H1 (cell line): ENCODE measurements around the gene WNT9B. TPM values are rescaled to one million over a fixed set of nuclear protein-coding genes. Genes with fewer than 3 reads are reported as not detected.

ENCODE experiments used
- CTCF ChIA-PET: fragments of 300-600 bp; sonication (Branson Sonifier 250); formaldehyde crosslinking; loops from one replicate; lab custom pipeline; 2021; ENCODE audit not compliant: partially characterized antibody; lab: Charles Lee
- POLR2A ChIA-PET: fragments of 300-600 bp; sonication (Branson Sonifier 250); formaldehyde crosslinking; loops from one replicate; lab custom pipeline; 2021; ENCODE audit warnings: inconsistent platforms; ENCODE audit not compliant: partially characterized antibody; lab: Charles Lee
- DNase-seq, 2 experiments: peaks; one replicate each; pipeline versions ENCODE4 v3.0.0 to v3.0.0-alpha.2; 2010 to 2022; ENCODE audit warnings: low spot score in 2 of 2, low read depth in 1 of 2, mixed read lengths in 1 of 2
- FAIRE-seq: peaks from 2 replicates; lab custom pipeline; 2011; peaks lifted over from hg19 to GRCh38; lab: Jason Lieb, UNC
- H2AFZ ChIP-seq: 2 replicates; pipeline ENCODE4 v1.8.1; 2012; ENCODE audit warnings: low read length, inconsistent platforms
- H2AK5ac ChIP-seq: 2 replicates; pipeline ENCODE4 v1.6.1; 2013; ENCODE audit warnings: low read depth, low read length
- H2BK120ac ChIP-seq: replicated peaks from 2 replicates; pipeline ENCODE3; 2013; ENCODE audit warnings: low read depth, low read length, inconsistent platforms
- H2BK12ac ChIP-seq: 2 replicates; pipeline ENCODE4 v1.6.1; 2013; ENCODE audit warnings: low read depth, low read length
- H2BK15ac ChIP-seq: 2 replicates; pipeline ENCODE4 v1.6.1; 2013; ENCODE audit warnings: low read length
- H2BK20ac ChIP-seq: 2 replicates; pipeline ENCODE4 v1.6.1; 2013; ENCODE audit warnings: low read length
- H2BK5ac ChIP-seq: 2 replicates; pipeline ENCODE4 v1.6.1; 2013; ENCODE audit warnings: low read depth, low read length
- H3K14ac ChIP-seq: 2 replicates; pipeline ENCODE4 v1.6.1; 2013; ENCODE audit warnings: inconsistent platforms; ENCODE audit not compliant: insufficient read length
- H3K18ac ChIP-seq: 2 replicates; pipeline ENCODE4 v1.6.1; 2013; ENCODE audit warnings: low read length; ENCODE audit errors: extremely low read depth
- H3K23ac ChIP-seq: 2 replicates; pipeline ENCODE4 v1.6.1; 2013; ENCODE audit warnings: inconsistent platforms; ENCODE audit not compliant: insufficient read length
- H3K23me2 ChIP-seq: 2 replicates; pipeline ENCODE4 v1.6.1; 2013; ENCODE audit warnings: low read depth, low read length
- H3K27ac ChIP-seq: 2 replicates; pipeline ENCODE4 v1.6.1; 2011; ENCODE audit warnings: low read depth, low read length, inconsistent platforms
- H3K27me3 ChIP-seq, 4 experiments: replicated peaks in 1 of 4; 1 replicate in 1 of 4; 2 replicates in 3 of 4; pipeline versions ENCODE4 v1.6.1 to v1.8.1; 2011 to 2013; ENCODE audit warnings: low read length in 3 of 4, mild to moderate bottlenecking in 3 of 4, inconsistent platforms in 2 of 4, mixed read lengths in 2 of 4, moderate library complexity in 1 of 4; ENCODE audit not compliant: control insufficient read depth in 3 of 4, insufficient read depth in 3 of 4; ENCODE audit errors: extremely low read depth in 1 of 4
- H3K36me3 ChIP-seq, 4 experiments: 2 replicates each; pipeline versions ENCODE4 v1.6.1 to v1.8.1; 2011 to 2013; ENCODE audit warnings: mild to moderate bottlenecking in 4 of 4, low read length in 3 of 4, moderate library complexity in 2 of 4, control low read depth in 1 of 4, inconsistent platforms in 1 of 4; ENCODE audit not compliant: insufficient read depth in 4 of 4, control insufficient read depth in 2 of 4
- H3K4ac ChIP-seq: replicated peaks from 2 replicates; pipeline ENCODE3; 2013; ENCODE audit warnings: low read length, low read depth, mixed read lengths, inconsistent platforms; ENCODE audit not compliant: insufficient read length
- H3K4me1 ChIP-seq, 4 experiments: replicated peaks in 1 of 4; 1 replicate in 1 of 4; 2 replicates in 3 of 4; pipeline versions ENCODE4 v1.6.1 to v1.8.1; 2011 to 2013; ENCODE audit warnings: low read length in 3 of 4, inconsistent platforms in 2 of 4, mixed read lengths in 1 of 4; ENCODE audit not compliant: insufficient read depth in 4 of 4, control insufficient read depth in 3 of 4
- H3K4me2 ChIP-seq, 2 experiments: 2 replicates each; pipeline versions ENCODE4 v1.6.1 to v1.8.1; 2011 to 2013; ENCODE audit warnings: low read depth in 2 of 2, low read length in 2 of 2, control low read depth in 1 of 2, inconsistent platforms in 1 of 2, mild to moderate bottlenecking in 1 of 2; ENCODE audit not compliant: insufficient read depth in 1 of 2
- H3K4me3 ChIP-seq, 4 experiments: fragments of 200-600, 300-600 bp in 1 of 4; sonication (generic), shearing (Covaris generic), sonication (Bioruptor Twin) in 1 of 4; 2 replicates each; pipeline versions ENCODE4 v1.5.1 to v1.8.1; 2011 to 2016; ENCODE audit warnings: low read length in 4 of 4, low read depth in 3 of 4, control low read depth in 2 of 4, inconsistent platforms in 2 of 4, mild to moderate bottlenecking in 2 of 4, mixed read lengths in 1 of 4, moderate library complexity in 1 of 4; ENCODE audit not compliant: insufficient read depth in 2 of 4; ENCODE audit errors: extremely low read depth in 1 of 4
- H3K56ac ChIP-seq: replicated peaks from 2 replicates; pipeline ENCODE3; 2013; ENCODE audit warnings: low read depth, mild to moderate bottlenecking, mixed read lengths, low read length, inconsistent platforms; ENCODE audit not compliant: insufficient read length
- H3K79me1 ChIP-seq: 2 replicates; pipeline ENCODE4 v1.6.1; 2013; ENCODE audit warnings: low read depth, low read length, control low read depth
- H3K79me2 ChIP-seq, 2 experiments: 2 replicates each; pipeline versions ENCODE4 v1.6.1 to v1.8.1; 2012 to 2013; ENCODE audit warnings: low read length in 2 of 2, mild to moderate bottlenecking in 2 of 2, inconsistent platforms in 1 of 2; ENCODE audit not compliant: insufficient read depth in 2 of 2, control insufficient read depth in 1 of 2
- H3K9ac ChIP-seq, 4 experiments: replicated peaks in 1 of 4; 1 replicate in 1 of 4; 2 replicates in 3 of 4; pipeline versions ENCODE4 v1.6.1 to v1.8.1; 2011 to 2013; ENCODE audit warnings: low read depth in 3 of 4, low read length in 3 of 4, control low read depth in 2 of 4, mild to moderate bottlenecking in 2 of 4, moderate library complexity in 2 of 4, inconsistent platforms in 1 of 4; ENCODE audit errors: extremely low read depth in 1 of 4
- H3K9me3 ChIP-seq, 2 experiments: 2 replicates each; pipeline versions ENCODE4 v1.6.1 to v1.8.1; 2012 to 2013; ENCODE audit warnings: mild to moderate bottlenecking in 2 of 2, moderate library complexity in 2 of 2, control low read depth in 1 of 2, inconsistent platforms in 1 of 2, low read depth in 1 of 2, low read length in 1 of 2, mixed read lengths in 1 of 2; ENCODE audit not compliant: insufficient read depth in 2 of 2
- H4K20me1 ChIP-seq, 2 experiments: replicated peaks in 1 of 2; 2 replicates each; pipeline versions ENCODE3 to v1.8.1; 2011 to 2013; ENCODE audit warnings: inconsistent platforms in 2 of 2, low read length in 2 of 2, mild to moderate bottlenecking in 1 of 2; ENCODE audit not compliant: insufficient read depth in 2 of 2, control insufficient read depth in 1 of 2
- H4K5ac ChIP-seq: 2 replicates; pipeline ENCODE4 v1.6.1; 2013; ENCODE audit warnings: low read length, low read depth, mixed read lengths, inconsistent platforms; ENCODE audit not compliant: insufficient read length
- H4K8ac ChIP-seq: 2 replicates; pipeline ENCODE4 v1.8.0; 2013; ENCODE audit warnings: mild to moderate bottlenecking, moderate library complexity, low read length, inconsistent platforms; ENCODE audit not compliant: insufficient read depth; ENCODE audit errors: extremely low read depth
- H4K91ac ChIP-seq: replicated peaks from 2 replicates; pipeline ENCODE3; 2013; ENCODE audit warnings: low read length, mixed read lengths, inconsistent platforms; ENCODE audit not compliant: insufficient read length
- WGBS, 2 experiments: shearing (Covaris generic) in 1 of 2; methylation state at CpG; one replicate each; pipeline versions ENCODE4 v1.1.6 to v1.1.7; 2013 to 2015; ENCODE audit warnings: low lambda C conversion rate in 2 of 2, mixed read lengths in 2 of 2, inconsistent platforms in 1 of 2, low coverage in 1 of 2, missing lambda C conversion rate in 1 of 2; ENCODE audit not compliant: insufficient replicate concordance in 2 of 2, insufficient coverage in 1 of 2, insufficient read length in 1 of 2; ENCODE audit errors: extremely low coverage in 1 of 2, missing lambda C conversion rate in 1 of 2; 5-methylcytosine and 5-hydroxymethylcytosine counted together
- polyA plus RNA-seq, 7 experiments: library from polyadenylated mRNA; depleted of rRNA in 3 of 7; stranded (reverse) in 5 of 7; unstranded in 2 of 7; fragments of >200 nt in 5 of 7; fragments of 200-250 nt in 2 of 7; gene quantifications; 1 replicate in 5 of 7; 2 replicates in 1 of 7; 4 replicates in 1 of 7; pipeline versions ENCODE4 v1.2.1 to v1.2.3, GENCODE V29; 2011 to 2013; ENCODE audit warnings: missing spikeins in 2 of 7, mixed read lengths in 2 of 7
- total RNA-seq: library from RNA; stranded (reverse); fragmentation: NEBNext Ultra II Directional; extraction: Animal tissue kit (Norgen Biotek cat#: 25700); gene quantifications from 2 replicates; pipeline ENCODE4 v1.2.1, GENCODE V29; 2021

WNT9B gene
- total and polyA plus RNA-seq, 2 of the 8 experiments (the other 6 are each of a cell fraction or from before 2014, with no cell fraction given), result 0.21 TPM; not detected in 1

DNA sequence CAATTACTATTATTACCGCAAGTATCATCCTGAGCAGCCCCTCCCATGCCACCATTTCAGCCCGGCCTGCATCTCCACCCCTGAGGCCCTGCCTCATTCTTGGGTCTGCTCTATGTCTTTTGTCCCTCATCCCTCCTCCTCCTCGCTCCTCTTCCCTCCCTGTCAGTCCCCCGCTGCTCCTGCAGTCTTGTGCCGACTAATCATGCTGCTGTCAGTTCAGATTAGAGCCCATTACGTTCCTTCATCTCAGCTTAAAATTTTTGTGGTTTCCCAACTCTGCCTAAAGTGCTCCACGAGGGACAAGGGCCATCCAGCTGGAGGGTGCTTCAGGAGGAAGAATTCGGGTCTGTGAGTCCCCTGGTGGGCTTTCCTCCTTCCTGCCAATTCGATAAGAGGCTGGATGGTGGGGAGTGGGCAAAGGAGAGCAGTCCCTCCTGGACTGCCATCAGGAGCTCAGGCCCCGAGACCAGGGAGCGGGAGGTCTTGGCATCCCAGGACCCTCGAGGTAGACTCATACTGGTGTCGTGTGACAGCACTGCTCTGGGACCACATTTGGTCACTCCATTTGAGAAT is 38.7 kb downstream of the WNT9B start:
- Histone ChIP-seq H2BK120ac (no peak overlapping the region), H3K79me2 (no peaks in the 10 kb centered on the region), H2BK5ac (no peak overlapping the region), H4K91ac (no peak overlapping the region), H3K27ac (no peak overlapping the region), H3K14ac (no peak overlapping the region), H3K79me1 (no peaks in the 10 kb centered on the region), H2BK15ac (no peak overlapping the region), H4K8ac (no peak overlapping the region; the same call in 1 of the 2 replicates), H3K9ac (no peak overlapping the region), H2BK12ac (no peak overlapping the region), H3K27me3 (no peaks in the 10 kb centered on the region), H3K4me1 (peaks cover 0 to 6% (median 0%) of the 10 kb centered on the region in 4 experiments; a peak in 3 of 7 replicates), H3K23me2 (no peaks in the 10 kb centered on the region), H2BK20ac (no peak overlapping the region), H3K4ac (no peak overlapping the region), H3K4me2 (no peak overlapping the region), H3K23ac (no peak overlapping the region), H3K56ac (no peak overlapping the region), H2AFZ (no peak overlapping the region), H3K9me3 (no peaks in the 10 kb centered on the region), H3K4me3 (no peak overlapping the region), H2AK5ac (no peak overlapping the region), H3K36me3 (no peaks in the 10 kb centered on the region), H4K20me1 (no peaks in the 10 kb centered on the region), H4K5ac (no peak overlapping the region), H3K18ac (no peak overlapping the region)
- POLR2A ChIA-PET, result interaction anchor here (1.0 kb wide), 1 partner anchor 10 kb away, joined by 3 read pairs; no protein-coding TSS in a partner anchor
- DNase-seq, result no peak
- CTCF ChIA-PET, result interaction anchor here (0.7 to 3.3 kb wide), 7 partner anchors 12 to 299 kb away, joined by 3 to 28 read pairs (median 3); no protein-coding TSS in a partner anchor
- no peak for FAIRE-seq
- WGBS, 2 experiments, result 81% methylated on average over 13 of the region's 13 CpGs; no CpG with 5 or more reads in 1 of the 2 experiments
